Measurements from ENCODE around the gene FGFRL1. TPM values are rescaled to one million over a fixed set of nuclear protein-coding genes. Genes with fewer than 3 reads are reported as not detected.

FGFRL1 gene
- total RNA-seq, 1 experiment from 2014 or later: 35.5 TPM

DNA sequence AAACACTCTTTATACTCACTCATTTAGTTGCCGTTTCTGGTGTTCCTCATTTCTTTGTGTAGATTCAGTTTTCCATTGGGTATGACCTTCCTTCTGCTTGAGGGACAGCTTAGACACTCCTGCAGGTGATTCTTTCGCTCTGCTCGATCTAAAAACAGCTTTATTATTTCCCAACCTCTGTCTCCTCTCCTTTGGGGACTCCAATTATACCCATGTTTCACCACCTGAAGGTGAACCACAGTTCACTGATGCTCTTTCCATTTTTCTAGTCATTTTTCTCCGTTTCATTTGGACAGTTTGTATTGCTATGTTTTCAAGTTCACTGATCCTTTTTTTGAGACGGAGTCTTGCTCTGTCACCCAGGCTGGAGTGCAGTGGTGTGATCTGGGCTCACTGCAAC lies 4.6 kb upstream of the FGFRL1 start:
- no peak for DNase-seq (ENCODE audit: low read depth)

- no peak for DNase-seq (ENCODE audit: low read depth)
These were observed 2.4 kb upstream of the FGFRL1 start for GRCh38 chr4:1008840-1009541.

DNA sequence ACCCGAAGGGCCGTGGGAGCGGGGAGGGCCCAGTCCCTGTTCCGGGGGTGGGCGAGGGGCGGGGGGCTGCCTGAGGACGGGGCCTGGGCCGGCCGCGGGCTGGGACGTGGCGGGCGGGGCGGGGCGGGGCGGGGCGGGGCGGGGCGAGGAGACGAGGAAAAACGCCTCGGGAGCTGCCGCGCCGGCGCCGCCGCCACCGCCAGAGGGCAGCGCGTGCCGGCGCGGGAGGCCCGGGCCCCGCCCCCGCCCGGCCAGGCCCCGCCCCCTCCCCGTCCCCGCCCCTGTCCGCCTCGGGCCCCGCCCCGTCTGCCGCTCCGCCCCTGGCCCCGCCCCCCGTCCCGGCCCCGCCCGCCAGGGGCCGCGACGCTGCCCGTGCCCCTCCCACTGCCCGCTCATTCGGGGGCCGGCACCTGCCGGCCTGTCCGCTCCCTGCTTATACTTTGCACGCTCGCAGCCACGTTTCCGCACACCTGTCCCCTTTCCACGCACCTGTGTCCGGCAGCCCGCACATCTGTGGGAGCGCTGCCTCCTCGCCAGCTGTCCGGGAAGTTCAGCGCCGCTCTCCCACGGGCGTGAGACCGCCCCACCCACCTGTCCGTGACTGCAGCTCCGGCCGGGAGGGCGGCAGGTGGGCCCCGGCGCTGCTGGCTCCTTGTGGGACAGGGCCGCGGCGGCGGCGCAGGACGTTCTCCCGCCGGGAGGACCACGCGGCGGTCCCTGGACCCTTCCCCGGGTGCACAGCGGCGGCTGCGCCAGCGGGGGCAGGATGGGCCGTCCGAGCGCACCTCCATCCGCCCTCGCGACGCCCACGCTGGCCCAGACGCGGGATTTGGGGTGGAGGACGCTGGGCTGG lies 1.7 kb upstream of the FGFRL1 start:
- DNase-seq (ENCODE audit: low read depth): peak; percentile 62

- DNase-seq (ENCODE audit: low read depth): peak; percentile 91
These were observed 918 bp upstream of the FGFRL1 start for GRCh38 chr4:1010395-1011021.

DNA sequence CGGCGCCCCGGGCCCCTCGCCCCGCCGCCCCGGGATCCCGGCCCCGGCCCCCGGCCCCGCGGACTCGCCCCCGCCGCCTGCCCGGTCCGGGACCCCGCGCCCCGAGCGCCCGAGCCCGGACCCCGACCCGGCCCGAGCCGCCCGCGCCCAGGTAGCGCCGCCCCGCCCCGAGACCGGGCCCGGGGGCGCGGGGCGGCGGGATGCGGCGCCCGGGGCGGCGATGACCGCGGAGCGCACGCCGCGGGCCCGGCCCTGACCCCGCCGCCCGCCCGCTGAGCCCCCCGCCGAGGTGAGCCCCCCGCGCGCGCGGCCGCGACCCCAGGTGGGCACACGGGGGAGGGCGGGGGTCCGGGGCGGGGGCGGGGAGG lies 224 bp downstream of the FGFRL1 start:
- DNase-seq (ENCODE audit: low read depth): no peak

DNA sequence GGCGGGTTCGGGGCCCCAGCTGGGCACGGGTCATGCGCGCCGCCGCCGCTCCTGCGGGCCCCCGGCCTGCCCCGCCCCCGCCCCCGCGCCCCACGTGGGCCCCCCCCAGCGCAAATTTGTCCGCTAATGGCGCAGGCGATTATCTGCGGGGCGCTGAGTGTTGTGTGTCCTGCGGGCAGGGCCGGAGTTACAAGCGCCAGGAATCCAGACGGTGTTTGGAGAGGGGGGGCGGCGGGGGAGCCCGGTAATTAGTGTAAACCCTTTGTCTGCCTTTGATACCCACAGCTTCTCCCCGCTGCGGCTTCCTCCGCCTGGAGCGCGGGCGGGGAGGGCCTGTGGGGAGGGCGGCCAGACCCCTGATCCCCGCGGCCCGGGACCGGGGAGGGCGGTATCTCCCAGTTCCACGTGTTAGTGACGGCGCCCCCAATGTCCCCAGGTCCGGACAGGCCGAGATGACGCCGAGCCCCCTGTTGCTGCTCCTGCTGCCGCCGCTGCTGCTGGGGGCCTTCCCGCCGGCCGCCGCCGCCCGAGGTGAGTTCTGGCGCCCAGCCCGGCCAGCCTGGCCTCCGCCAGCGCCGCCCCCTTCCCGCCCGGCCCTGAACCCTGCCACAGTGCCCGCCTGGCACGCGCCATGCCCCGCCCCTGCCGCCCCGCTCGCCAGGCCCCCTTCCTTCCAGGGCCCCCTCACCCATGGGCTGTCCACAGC lies 761 bp downstream of the FGFRL1 start:
- peak; percentile 80 for DNase-seq (ENCODE audit: low read depth)

DNA sequence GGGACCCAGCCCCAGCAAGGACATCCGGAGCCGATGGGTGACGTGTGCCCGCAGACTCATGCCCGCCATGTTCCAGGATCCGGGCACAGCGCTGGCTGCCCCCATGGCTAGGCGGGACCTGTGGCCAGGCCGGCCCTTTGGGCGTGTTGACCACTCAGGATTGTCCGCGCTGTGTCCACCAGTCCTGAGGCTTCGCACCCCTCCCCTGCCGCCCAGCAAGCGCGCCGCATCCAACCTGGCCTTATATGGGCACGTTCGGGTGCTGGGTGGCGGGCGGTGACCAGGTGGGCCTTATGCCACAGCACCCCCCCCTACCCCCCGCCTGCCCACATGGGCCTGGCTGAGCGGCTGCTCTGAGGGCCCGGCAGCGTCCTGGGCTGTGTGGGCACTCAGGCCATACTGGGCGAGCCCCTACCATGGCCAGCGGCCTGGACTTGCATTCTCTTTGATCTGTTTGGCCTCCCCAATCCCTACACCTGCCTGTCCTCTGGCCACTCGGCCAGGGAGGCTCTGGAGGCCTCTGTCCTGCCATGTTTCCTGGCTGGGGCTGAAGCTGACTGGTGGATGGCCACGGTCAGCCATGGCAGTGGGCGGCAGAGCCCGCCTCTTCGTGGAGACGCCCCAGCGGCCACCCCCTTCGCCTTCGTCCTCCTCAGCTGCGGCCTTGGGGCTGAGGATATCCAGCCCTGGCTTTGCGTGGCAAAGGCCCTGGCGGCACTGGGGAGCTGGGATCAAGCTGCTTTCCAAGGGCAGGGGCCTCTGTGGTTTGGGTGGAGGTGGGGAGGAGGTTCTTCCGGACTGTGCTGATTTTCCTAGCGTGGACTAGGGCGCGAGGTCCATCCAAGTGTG lies 2.0 kb downstream of the FGFRL1 start:
- no peak for DNase-seq (ENCODE audit: low read depth)

DNA sequence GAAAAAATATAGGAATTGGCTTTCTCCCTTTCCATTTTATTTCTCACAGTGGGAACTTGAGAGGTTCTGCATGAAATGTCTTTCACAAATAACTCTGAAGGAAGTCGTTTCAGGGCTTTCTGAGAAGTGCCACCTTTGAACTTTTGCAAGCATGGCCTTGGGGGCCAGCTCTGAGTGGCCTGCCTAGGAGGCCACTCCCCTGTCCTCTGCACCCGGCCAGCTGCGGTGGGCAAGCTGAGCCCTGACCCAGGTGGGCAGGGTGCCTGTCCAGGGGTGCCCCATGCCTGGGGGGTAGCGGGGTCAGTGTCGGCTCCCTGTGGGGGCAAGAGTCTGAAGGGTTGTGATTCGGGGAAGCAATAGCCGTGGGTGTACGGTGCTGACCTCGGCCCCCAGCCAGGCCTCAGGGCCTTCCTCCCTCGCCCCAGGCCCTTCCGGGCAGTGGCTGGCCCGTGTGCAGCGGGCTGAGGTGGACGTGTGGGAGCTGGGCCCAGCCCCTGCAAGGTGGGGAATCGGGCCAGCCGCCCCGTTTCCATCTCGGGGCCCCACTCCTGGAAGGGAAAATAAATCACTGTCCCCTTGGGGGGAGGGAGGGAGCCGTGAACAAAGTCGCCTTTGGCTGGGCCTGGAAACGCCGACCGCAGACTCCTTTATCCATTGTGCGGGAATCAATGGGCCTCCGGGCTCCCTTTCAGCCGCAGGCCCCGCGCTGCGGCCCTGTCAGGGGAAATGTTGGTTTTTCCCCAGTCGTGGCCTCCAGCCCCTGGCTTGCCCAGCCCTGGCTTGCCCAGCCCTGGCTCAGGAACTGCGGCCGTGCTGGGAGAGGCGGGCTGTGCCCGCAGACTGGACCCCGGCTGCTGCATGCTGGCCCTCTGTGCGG lies 3.1 kb downstream of the FGFRL1 start:
- no peak for DNase-seq (ENCODE audit: low read depth)

GRCh38 chr4:1015179-1015578 lies 3.8 kb downstream of the FGFRL1 start:
- DNase-seq (ENCODE audit: low read depth): no peak

GRCh38 chr4:1015746-1016145 lies 4.3 kb downstream of the FGFRL1 start:
- no peak for DNase-seq (ENCODE audit: low read depth)

DNA sequence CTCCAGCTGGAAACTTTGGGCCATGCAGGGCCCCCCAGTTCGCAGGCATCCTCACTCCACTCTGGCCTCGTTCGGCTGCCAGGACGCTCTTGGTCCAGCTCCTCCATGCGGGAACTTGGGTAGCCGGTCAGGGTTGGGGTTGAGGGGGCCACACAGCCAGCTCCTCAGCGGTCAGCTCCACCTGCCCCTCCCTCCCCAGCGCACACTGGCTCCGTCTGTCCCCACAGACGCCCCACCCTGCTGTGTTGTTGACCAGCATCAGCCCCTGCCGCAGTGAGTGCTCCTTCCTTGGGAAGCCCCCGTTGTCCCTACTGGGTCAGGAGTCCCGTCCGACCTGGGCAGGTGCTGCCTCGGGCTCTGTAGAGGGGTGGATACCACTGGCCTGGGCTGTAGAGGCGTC lies 5.8 kb downstream of the FGFRL1 start:
- no peak for DNase-seq (ENCODE audit: low read depth)

DNA sequence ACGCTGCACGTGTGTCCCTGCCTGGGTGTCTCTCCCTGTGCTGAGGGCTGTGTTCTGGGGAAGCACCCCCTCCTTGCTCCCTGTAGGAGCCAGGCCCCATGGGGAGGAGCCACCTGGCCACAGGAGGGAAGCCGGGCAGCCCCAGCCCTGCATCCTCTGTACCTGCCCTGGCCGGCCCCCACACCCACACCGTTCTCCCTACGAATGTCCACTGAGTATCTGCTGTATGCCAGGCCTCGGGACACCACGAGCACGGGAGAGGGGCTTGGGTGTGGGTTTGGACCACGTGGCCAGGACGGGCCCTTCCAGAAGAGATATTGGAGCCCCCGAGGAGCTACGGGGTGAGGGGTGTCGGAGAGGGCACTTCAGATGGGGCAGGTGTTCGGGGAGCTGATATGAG lies 6.3 kb downstream of the FGFRL1 start:
- DNase-seq (ENCODE audit: low read depth): no peak

- no peak for DNase-seq (ENCODE audit: low read depth)
These were observed 7.0 kb downstream of the FGFRL1 start for GRCh38 chr4:1018147-1019020.

DNA sequence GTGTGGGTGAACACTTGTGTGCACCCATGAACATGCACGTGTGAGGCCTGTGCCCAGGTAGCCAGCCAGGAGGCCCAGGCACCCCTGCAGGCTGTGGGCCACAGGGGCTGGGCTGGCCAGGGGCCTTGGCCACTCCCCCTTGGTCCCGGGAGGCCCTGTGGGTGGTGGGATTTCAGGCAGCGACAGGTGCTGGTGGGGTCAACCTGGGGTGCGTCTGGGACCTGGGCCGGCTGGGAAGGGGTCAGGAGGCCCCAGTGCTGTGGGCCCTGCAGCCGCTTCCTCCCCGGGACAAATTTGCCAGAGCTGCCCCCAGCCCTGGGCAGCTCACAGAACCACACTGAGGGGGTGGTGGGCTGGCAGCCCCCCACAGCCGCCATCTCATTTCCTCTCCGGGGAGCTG lies 7.9 kb downstream of the FGFRL1 start:
- DNase-seq (ENCODE audit: low read depth): no peak

DNA sequence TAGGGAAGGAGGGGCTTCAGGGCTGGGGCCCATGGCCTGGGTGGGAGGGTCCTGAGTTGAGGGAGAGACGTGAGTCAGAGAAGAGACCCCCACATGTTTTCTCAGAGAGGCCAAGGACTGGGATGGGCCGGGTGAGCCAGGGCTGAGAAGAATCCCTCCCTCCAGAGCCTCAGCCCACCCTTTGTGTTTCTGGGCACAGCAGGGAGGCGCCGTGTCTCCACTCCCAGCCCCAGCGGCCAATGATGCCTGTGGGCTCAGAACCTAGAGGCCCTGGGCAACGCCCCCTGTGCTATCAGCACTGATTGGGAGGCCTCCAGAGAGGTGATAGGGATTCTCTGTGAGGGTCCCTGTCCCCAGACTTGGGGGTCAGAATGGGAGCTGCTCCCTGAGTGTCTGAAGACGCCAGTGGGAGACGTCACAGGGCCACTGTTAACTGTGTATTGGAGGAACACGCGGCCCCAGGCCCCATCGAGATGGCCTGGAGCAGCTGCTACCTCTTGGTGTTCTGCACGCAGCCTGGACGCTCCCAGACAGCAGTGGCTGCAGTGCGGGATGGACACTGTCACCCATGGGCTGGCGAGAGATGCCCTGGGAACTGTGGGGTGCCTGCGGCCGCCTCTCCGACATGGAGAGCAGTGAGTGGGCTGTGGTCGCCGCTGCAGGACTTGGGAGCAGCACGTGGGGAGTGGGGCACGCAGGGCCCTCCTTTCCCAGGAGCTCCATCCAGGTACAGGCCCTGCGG lies 8.5 kb downstream of the FGFRL1 start:
- DNase-seq (ENCODE audit: low read depth): no peak

GRCh38 chr4:1021386-1022050 lies 10.1 kb downstream of the FGFRL1 start:
- no peak for DNase-seq (ENCODE audit: low read depth)

- DNase-seq (ENCODE audit: low read depth): no peak
These were observed 10.8 kb downstream of the FGFRL1 start for GRCh38 chr4:1022051-1022738.

DNA sequence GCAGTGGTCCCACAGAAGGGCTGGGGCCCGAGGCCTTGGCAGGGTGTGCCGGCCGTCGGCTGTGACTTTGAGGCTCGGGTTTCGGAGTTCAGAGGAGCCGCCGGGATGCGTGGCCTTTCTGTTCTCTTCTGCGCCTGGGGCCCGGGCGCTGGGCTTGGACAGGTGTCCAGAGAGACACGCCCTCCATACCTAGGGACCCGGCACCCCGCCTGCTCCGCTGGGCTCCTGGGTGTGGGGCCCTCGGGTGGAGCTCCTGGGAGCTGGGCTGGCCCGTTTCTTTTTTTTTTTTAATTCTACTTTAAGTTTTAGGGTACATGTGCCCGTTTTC lies 11.3 kb downstream of the FGFRL1 start:
- no peak for DNase-seq (ENCODE audit: low read depth)

Measured in Daoy (cell line).